CD4-positive, alpha-beta T cell treated with Interleukin-4 for 4 hours (primary cell): ENCODE data around the gene VPS33B.
"Not testable (repeated sequence)": the region's sequence is repeated elsewhere in the genome, so short reads cannot be mapped to it uniquely, and the experiment has no call there.

ENCODE experiments used
- DNase-seq: peaks from one replicate; pipeline ENCODE4 v3.0.0-alpha.2; 2020

VPS33B gene

DNA sequence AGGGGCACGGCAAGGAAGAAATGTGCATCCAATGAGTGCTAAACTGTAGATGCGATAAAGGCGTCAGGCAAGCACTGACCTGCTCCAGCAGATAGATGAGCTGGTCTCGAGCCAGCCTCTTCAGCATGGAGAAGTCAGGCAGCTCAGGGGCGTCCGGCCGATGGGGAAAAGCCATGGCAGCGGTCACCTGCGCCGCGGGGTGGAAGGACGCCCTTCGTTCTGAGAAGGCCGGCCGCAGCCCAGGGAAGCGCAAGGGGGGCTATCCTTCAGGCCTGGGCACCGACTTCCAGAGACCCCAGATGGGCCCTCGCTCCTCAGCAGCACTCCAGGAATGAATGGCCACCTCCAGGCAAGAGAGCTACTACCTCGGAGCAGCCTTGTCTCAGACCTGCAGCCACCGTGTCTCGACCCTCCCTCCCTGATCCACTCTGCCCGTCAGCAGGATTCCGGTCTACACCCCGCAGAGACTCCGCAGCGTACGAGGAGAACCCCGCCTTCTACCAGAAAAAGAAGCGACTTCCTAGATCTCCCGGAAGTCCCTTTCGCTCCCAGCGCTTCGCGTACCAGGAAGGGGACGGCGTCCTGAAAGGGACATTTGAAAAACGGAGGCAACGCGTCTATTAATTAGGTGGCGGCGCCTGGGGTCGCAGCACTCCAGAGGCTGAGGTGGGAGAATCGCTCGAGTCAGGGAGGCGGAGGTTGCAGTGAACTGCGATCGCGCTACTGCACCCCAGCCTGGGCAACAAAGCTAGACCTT lies at the start of gene VPS33B:
VPS33B (minus strand) TSS at position 520 of the 757 bp plus-strand sequence; CDS start at position 175, 345 bp downstream.
- peak; percentile 89 for DNase-seq

DNA sequence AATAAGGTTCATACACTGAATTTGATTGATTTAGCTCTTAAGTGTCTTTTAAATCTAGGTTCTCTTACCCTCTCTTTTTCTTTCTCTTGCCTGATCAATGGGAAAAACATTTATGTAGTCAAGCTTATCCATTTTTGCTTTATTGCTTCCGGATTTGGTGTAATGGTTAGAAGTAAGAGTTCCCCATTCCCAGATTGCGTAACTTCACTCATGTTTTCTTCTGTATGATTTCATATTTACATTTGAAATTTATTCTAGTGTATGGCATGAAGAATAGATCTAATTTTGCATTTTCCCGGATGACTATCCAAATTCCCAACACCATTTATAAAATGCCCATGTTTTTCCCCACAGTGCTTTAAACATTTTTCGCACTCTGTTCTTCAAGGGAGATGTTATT lies 49.8 kb upstream of the VPS33B start:
- no peak for DNase-seq

DNA sequence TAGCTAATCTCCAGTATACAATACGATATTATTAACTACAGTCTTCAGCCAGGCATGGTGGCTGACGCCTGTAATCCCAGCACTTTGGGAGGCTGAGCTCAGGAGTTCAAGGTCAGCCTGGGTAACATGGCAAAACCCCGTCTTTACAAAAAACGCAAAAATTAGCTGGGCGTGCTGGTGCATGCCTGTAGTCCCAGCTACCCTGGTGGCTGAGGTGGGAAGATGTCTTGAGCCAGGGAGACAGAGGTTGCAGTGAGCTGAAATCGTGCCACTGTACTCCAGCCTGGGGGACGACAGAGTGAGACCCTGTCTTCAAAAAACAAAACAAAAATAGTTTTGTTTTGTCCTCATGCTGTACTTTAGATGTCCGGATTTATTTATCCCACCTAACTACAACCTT lies 48.5 kb upstream of the VPS33B start:
- DNase-seq = no peak

DNA sequence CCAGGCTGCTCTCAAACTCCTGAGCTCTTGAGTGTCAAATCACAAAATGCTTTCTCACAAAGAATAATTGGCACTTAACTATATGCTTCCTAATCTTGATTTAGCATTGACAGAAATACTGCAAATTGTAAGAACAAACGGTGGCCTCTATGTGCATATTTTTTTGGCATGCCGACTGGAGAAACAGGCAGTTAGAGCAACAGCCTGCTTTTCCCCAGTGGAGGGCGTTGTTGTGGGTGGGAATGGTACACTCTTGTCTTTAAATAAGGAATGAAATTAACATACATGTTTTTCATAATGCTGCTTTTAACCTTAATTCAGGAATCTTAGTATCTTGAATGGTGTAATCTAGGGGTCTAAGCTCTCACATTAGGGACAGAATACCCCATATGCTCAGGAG lies 46.6 kb upstream of the VPS33B start:
- DNase-seq = no peak

DNA sequence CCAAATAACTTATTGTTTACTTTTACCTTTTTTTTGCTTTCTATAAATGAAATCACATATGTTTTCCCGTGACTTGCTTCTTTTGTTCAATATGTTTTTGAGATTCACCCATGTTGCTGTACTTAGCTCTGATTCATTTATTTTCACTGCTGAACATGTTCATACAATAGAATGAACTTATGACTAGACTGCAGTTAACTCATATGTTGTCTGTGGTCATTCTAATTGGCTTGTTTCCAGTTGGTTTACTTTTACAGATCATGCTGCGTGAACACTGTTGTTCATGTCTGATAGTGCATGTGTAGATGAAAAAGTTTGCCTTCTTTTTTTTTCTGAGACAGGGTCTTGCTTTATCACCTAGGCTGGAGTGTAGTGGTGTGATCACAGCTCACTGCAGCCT lies 46.0 kb upstream of the VPS33B start:
- no peak for DNase-seq

DNA sequence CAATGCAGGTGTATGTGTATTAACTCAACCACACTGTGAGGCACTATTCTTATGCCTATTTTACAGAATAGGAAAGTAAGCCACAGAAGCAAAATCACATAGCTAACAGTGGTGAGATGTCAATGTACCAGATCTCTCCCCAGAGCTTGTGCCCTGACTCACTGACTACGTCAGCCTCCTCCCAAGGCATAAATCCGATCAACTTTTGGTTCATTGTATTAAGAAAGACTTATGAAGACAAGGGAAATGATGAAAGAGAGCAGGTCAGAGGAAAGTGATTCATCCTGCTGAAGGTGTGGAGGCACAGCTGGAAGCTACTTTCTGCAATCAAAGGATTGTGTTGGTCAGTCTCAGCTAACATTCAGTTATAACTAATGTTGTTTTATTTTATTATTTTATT lies 44.6 kb upstream of the VPS33B start:
- DNase-seq = no peak

DNA sequence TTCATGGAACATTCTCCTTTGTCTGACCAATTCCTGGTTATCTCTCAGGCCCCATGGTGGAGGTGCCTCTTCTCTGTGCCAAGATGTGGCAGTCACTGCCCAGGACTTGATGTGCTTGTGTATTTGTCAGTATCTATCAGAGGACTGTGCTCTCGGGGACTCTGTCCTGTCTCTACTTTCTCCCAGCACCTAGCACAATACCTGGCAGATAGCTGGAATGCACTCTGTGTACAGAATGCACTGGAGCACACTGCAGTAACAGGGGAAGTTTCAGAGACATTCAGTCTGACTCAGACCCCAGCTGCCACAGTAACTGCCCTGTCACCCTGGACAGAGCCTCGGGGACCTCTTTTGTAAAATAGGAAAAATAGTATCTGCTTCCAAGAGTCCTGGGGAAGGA lies 43.1 kb upstream of the VPS33B start:
- no peak for DNase-seq

DNA sequence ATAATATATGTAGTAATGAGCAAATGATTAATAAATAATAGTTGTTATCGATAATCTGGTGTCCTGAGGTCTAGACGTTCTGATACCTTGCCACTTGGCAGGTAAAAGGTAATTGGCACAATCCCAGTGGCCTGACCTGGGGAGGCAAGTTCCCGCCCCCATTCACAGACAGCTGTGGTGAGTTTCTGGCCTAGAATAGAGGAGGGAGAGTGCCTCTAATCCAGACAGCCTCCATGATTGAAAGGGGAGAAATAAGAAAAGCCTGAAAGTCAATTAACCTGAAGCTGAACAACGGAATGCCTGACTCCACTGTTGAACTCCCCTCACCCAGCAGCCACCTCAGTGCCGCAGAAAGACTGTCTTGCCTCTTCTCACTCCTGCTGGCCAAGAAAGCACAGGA lies 39.6 kb upstream of the VPS33B start:
- no peak for DNase-seq

DNA sequence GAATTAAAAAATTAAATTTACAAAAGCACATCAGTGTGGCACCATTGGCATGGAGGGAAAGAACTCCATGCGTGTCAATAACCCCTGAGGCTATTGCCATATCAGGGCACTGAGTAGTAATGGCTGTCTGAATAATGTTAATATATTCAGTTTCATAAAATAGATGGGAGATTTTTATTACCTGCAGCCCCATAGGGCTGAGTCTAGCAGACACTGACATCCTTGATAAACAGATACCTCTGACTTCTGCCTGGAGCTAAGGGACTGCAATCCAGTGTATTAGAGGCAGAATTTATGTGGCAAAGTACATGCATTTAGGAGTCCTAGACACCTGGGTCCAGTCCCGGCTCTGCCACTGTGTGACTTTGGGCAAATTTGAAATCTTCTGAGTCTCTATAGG lies 38.8 kb upstream of the VPS33B start:
- DNase-seq = no peak

DNA sequence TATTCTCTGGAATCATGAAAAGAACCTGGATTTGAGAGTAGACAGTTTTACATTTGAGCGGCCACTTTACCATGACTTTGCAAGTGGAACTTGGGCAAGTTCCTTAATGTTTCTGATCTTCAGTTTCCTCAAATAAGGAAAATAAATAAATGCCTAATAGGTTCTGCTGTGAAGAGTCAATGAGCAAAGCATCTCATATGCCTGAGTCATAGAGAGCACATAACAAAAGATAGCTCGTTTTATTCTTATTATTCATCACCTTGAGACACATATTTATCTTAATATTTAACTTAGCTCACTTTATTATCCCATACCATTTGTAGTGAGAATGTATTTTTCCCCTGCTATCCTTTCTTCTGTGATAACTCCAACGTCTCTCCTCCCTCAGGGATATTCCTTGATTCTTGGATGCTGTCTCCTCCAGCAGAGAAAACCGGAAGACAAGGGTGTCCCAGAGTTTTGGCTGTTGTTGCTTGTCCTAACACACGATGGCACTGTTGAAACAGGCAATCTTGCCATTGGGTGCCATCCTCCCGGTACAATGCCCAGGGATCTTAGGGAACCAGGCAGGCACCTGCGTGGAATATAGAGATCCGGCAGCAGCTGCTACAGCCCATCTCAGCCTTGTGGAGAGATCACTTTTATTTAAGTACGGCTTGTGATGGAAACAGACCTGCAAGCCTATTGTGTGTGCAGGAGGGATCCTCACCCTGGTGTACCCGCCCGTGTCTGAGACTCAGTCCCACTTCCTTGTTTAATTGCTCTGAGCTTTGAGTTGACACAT lies 33.3 kb upstream of the VPS33B start:
- DNase-seq = peak; percentile 21

DNA sequence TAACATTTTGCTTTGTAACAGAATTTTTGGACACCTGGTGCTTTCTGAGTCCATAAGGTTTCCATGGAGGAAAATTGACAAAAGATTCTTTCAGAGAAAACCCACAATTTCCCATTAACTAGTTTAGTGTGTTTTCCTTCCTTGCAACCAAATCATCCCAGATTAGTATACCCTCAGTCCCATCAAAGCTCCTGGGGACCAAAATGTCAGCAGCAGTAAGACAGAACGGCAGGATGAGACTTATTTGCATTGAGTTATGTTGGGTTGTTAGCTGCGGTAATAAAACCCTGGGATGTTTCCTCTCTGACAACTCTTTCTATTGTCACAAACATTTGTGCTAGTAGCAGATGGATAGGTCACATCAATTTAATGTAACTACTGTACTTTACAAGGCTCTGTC lies 32.4 kb upstream of the VPS33B start:
- DNase-seq = no peak

DNA sequence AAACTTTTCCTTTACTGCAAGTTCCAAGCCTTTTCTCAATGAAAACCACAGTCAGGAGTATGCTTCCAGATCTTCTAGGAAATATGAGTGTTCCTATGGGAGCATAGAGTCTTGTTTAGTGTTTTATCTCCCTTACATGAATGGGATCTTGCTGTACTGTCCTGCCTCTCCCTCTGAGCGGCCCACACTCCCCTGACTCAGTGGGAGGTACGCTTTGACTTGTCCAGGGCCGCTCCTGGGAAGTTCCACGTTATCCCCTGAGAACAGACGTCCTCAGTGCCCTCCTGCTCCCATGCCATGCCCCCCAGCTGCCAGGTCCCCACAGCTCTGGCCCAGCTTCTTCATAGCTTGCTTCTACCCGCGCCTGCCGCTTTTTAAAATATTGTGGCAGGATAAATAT lies 28.9 kb upstream of the VPS33B start:
- no peak for DNase-seq

DNA sequence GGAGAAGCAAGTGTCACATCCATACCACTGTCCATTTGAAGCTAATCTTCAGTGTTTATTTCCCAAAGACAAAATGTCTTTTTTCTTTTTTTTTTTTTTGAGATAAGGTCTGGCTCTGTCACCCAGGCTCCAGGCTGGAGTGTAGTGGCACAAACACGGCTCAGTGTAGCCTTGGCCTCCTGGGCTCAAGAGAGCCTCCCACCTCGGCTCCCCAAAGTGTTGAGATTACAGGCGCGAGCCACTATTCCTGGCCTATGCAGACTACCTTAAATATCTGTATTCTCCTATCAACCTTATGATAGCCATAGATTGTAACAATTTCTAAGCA lies 27.7 kb upstream of the VPS33B start:
- no peak for DNase-seq

DNA sequence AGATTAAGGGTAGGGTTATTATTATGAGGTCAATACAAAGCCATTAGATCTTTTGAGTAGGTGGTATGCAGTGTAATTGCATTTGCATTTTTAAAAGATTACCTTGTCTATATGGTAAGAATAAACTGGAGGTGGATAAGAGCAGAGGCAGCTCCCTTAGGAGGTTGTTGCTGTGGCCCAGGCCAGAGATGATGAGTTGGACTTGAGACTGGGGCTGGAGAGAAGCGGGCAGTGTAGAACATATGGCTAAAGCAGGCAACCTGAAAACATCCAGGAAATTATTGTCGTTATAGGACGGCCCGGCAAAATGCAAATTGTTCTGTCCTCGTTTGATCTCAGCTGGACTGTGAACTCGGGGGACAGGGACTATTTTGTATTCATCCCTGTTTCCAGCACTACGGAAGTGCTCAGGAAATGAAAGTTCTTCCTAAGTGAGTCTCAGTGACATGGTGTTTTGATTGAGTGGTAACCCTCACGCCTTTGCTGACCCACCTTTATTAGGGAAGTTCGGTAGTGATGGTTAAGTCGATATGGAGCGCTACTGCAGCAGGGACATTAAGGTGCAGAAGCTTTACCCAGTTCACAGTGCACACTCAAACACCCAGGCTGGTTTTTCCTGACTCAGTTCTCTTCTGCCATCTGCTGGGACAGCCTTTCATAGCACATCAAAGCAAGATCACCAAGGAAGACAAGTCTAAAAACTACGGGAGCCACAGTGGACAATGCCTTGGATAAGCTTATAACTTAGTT lies 27.2 kb upstream of the VPS33B start:
- peak; percentile 66 for DNase-seq

DNA sequence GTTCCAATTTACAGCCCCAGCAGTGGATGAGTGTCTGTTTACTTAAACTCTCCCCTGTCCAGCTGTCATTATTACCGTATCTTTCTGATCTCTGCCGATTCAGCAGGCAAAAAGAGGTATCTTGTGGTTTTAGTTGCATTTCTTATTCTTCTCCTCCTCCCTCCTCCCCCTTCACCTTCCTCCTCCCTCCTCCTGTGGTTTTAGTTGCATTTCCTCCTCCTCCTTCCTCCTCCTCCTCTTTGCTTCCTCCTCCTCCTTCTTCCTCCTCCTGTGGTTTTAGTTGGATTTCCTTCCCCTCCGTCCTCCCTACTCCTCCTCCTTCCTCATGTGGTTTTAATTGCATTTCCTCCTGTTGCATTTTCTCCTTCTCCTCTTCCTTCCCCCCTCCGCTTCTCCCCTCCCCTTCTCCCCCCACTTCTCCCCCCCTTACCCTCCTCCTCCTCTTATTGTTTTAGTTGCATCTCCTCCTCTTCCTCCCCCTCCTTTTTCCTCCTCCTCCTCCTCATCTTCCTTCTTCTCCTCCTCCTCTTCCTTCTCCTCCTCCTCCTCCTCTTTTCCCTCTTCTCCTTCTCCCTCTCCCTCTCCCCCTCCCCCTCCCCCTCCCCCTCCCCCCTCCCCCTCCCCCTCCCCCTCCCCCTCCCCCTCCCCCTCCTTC lies 25.3 kb upstream of the VPS33B start:
- peak; percentile 13 for DNase-seq

DNA sequence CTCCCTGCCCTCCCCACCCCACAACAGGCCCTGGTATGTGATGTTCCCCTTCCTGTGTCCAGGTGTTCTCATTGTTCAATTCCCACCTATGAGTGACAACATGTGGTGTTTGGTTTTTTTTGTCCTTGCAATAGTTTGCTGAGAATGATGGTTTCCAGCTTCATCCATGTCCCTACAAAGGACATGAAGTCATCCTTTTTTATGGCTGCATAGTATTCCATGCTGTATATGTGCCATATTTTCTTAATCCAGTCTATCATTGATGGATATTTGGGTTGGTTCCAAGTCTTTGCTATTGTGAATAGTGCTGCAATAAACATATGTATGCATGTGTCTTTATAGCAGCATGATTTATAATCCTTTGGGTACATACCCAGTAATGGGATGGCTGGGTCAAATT lies 23.7 kb upstream of the VPS33B start:
- not testable (repeated sequence) for DNase-seq

DNA sequence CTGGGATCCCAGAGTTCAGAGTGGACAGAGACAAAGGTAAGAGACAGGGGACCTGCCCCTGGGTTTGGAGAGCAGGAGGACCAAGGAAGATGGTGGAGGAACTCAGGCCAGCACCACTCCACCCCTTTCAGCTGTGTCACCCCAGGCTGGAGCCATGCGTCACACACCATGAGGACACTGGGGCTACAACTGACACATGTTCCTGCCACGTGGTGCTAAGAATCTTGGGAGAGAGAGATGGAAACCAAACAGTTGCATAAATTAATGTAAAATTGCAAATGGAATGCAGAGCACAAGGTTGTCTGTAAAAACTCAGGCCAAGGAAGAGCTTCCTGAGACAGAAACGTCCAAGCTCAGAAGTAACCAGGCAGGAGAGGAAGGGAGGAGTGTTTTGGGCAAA lies 22.7 kb upstream of the VPS33B start:
- no peak for DNase-seq

DNA sequence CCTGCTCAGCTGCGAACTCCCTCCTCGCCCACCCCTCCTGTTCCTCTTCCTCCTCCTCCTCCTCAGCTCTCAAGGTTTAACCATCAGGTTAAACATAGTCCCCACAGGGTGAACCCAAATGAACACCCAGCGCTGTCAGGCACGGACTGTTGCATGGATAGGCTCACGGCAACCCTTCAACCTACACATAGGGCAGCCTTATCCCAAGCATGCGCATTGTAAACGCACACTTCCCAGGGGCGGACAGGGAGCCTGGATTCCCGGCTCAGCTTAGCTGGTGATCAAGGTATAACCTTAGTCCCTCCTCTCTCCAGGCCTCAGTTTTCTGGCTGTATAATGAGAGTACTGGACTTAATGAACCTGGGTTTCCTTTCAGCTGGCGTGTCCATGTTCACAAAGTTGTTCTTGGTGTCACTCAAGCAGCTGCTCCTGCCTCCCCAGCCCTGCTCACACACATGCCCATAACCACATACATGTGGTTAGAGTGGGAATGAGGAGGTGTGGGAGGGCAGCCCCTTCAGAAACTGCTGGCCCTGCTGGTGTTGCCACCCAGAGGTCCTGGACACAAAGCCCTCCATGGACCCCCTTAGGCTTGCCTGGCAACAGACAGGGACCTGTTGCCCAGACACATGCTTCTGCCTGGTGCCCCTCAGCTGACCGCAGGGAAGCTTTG lies 20.9 kb upstream of the VPS33B start:
- DNase-seq = no peak

DNA sequence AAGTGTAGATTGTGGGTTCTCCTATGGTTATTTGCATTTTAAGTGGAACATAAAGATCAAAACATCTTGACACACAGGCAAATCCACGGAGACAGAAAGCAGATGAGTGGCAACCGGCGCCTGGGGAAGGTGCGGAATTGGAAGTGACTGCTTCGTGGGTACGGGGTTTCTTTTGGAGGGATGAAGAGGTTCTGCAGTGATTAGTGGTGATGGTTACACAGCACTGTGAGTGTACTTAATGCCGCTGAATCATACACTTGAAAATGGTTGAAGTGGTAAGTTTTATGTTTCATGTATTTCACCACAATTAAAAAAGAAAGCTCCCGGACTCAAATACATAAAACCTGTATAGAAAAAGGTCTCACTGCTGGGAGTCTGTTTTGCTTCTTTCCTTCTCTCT lies 18.5 kb upstream of the VPS33B start:
- no peak for DNase-seq

DNA sequence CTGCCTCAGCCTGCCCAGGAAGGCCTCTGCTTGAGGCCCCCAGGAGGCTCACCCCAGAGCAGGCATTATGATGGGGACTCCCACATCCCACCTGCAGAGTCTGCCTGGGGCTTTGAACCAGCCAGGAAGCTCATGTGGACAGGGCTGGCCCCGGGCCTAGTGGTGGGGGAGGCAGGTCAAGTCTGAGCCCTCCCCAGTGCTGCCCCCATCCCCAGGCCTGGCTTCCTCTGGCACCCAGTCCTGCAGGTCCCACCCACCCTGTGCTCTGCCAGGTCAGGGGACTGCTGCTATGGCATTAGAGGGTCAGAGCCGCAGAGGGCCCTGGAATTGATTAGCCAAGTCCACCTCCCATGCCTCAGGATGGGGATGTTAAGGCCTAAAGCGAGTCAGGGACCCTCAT lies 17.6 kb upstream of the VPS33B start:
- DNase-seq = no peak

DNA sequence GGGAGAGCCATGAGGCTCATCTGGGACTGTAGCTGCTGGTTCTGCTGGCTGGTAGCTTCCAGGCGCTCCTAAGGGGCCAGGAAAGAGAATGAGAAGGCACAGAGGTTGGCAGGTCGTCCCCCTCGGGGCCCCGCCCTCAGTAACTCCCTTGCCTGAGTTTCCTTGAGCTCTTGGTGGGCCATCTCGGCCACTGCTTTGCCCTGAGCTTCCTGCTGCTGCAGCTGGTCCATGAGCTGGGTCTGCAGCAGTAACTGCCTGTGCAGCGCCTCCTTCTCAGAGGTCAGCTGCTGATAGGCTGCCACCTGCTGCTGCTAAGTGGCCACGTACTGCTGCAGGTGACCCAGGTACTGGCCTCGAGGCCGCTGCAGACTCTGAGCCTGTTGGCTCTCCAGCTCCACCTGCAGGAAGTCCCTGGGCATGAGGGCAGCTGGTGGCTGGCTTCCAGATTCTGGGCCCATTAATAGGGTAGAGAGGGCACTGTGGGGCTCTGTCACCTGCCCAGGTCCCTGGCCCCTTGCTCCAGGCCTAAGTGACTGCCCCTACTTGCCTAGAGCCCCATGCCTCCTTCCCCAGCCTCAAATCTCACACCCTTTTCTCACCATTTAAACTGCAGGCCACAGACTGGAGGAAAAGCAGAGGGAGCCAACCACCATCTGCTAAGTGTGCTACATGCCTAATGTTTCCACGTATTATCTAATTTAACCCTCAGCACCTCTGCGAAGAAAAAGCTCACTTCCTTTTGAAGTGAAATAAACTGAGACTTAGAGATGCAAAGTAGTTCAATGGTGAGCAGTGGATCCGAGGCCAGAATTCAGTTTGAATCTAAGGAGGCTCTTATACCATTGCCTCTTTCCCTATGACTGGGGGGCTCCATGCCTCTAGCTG lies 10.8 kb upstream of the VPS33B start:
- DNase-seq = peak; percentile 56

DNA sequence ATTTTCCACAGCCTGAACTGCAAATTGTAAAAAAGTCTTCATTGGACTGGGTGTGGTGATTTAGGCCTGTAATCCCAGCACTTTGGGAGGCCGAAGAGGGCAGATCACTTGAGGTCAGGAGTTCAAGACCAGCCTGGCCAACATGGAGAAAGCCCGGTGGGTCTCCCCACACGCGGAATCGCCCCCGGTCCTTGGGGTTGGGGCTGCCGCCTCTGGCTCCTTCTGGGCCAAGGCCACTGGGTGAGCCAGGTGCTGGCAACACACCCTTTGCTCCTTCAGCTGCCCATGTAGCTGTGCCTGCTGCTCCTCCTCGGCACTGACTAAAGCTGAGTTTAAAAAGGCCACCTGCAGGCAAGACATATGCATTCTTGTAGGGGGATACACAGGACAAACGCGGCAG lies 9.4 kb upstream of the VPS33B start:
- no peak for DNase-seq
